ENCODE results near the gene CDC25A.

Gene CDC25A

GRCh38 chr3:48194446-48195071 lies 6.3 kb upstream of the CDC25A start:
- no peak for FAIRE-seq

- FAIRE-seq, result no peak
Measured at GRCh38 chr3:48190911-48191310, 2.7 kb upstream of the CDC25A start.

DNA sequence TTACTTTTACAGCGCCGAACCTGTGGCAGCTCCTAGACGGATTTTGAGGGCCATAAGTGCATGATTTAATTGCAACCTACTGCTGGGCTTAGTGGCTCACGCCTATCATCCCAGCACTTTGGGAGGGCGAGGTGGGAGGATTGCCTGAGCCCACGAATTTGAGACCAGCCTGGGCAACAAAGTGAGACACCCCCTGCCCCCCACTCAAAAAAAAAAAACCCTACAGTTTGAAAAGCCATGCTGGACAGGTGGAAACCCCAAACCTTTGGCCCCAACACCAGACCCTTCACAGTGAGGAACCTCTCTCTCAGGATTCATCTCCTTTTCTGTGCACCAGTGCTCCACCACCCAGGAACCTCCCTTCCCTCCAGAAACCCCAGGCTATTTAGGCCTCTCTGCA lies 1.1 kb upstream of the CDC25A start:
- FAIRE-seq, result no peak

GRCh38 chr3:48187579-48188265 lies 495 bp downstream of the CDC25A start:
- FAIRE-seq, result no peak

- no peak for FAIRE-seq
Measured at GRCh38 chr3:48187301-48187578, 977 bp downstream of the CDC25A start.

GRCh38 chr3:48186631-48187300 lies 1.5 kb downstream of the CDC25A start:
- no peak for FAIRE-seq

GRCh38 chr3:48185129-48185528 lies 3.1 kb downstream of the CDC25A start:
- FAIRE-seq, result no peak

DNA sequence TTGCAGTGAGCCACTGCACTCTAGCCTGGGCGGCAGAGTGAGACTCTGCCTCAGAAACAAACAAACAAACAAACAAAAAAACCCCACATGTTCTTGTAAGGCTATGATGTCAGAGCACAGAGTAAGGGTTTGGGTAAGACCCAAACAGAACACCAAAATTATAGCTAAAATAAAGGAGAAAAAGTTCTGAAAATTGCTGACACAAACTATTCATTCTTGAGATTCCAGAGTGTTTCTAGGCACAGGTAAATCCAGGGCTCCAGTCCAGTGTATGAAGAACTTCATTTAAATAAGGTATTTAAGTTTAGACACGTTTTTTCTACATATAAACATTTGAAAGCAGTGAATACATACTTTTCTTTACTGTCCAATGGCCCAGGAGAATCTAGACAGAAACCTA lies 3.9 kb downstream of the CDC25A start:
- FAIRE-seq, result no peak

GRCh38 chr3:48180531-48181253 lies 7.5 kb downstream of the CDC25A start:
- FAIRE-seq, result no peak

- no peak for FAIRE-seq
Measured at GRCh38 chr3:48180021-48180420, 8.2 kb downstream of the CDC25A start.

DNA sequence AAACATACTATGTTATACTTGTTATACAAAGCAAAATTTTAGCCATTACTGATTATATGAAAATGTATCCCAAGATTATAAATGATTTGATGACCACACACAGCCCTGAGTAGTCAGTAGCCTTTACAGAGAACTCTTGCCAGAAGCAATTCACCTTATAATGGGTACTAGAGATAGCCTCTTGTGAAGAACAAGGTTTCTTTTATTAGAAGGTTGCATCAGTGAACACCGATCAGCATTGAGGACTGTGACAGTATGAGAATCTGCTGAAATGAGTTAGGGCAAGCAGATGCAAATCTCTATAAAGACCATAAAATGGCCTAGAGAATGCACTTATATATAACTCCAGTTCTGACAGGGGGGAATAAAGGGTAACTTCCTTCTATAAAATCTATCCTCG lies 10.1 kb downstream of the CDC25A start:
- FAIRE-seq, result no peak

GRCh38 chr3:48157950-48158376 lies 30.3 kb downstream of the CDC25A start:
- FAIRE-seq, result no peak

DNA sequence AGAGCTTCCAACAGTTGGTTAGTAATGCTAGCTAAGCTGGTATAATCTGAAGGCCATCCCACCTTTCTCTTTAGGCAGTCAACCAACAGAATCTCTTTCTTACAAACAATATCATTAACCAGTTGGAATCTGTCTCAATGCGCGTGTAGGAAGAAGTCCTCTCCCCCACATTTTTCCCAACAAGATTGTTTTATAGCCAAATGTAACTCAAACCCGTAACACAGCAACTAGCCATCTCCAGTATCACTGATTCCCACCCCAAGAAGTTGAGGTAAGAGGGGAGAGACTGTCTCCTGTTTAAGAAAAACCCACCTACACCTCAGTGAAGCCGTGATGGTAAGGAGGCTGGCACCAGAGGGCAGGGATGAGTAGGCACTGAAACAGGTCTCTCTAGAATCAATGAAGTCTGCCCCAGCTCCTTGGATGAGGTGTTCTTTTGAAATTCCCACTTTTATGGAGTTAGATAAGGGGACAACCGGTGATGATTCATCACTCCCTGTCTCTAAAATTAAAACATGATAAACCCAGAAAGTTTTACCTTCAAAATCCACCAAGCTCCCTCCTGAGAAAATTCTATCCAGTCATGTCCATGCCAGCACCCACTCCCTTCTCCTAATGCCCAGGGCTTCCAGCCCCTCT lies 30.9 kb downstream of the CDC25A start:
- no peak for FAIRE-seq

- no peak for FAIRE-seq
Measured at GRCh38 chr3:48156163-48156562, 32.1 kb downstream of the CDC25A start.

- no peak for FAIRE-seq
Measured at GRCh38 chr3:48155122-48155521, 33.1 kb downstream of the CDC25A start.

DNA sequence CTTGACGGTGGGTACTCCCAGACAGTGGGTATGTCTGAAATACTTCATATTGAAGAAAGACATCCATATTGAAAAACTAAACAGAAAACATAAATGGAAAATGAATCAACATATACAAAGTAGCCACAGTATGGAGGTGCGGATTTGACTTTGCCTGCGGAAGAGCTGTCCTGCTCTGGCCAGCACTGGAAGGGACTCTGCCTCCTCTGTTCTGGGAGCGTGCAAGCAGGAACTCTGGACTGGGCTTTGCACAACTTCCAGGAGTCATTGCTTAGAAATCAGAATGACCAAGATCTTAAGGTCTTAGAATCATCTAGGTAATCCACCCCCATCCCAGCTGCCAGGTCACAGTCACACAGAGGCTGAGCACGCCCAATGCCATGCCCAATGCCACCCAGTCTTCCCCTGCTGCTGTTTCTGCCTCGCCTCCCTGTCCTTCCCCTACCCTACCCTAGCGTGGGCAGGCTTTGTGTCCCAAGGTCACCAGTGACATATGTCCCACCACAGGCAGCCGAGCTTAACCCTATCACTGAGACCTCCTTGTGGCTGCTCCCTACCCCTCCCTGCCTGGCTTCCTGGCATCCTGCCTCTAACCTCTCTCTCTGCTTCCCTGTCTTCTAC lies 36.3 kb downstream of the CDC25A start:
- no peak for FAIRE-seq

DNA sequence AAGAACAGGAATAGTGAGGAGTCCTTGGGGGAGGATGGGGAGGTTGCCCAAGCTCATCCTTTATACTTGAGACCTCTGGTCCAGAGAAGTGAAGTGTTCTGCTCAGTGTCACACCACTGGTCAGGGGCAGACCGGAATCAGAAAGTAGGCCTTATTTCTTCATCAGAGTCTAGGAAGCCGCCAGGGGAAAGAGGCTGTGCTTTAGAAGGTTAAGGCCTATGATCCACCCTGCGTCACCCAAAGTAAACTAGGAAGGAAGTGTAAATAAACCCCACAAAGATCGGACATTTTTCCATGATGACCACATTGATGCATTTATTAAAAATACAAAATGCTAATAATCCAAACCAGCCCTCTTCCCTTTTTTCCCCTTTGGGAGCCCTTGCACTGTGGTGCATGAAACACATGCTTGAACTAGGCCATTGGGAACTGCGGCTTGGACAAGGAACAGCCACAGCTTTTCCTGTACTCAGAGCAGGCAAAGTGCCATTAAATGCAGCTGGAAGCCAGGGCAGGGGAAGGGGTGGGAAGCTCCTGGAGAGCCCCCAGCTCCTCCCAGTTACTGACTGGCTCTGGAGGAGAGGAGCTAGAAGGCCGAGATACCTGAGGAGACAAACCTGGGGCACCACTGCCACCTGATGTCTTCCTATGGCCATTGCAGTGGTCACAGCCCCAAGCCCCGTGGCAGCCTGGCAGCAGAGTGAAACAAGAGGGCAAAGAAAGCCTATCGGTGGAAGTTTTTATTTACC lies 37.0 kb downstream of the CDC25A start:
- FAIRE-seq, result no peak

DNA sequence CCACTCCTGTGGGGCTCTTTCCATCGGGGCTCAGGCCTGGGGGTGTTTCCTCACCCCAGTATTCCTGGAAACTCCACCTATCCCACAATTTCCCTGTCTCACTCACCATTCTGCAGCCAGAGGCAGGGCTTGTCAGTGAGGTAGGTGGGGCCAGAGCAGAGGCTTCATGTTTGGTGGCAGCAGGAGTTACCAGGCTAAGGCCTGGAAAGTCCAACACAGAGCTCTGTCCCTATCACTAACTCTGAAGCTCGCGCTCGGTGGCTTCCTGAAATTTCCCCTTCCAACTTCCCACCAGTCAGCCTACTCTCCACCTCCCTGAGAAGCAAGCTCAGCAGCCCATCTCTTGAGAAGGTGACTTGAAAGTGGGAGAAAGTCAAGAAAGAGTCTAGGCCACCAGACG lies 44.2 kb downstream of the CDC25A start:
- FAIRE-seq, result no peak

DNA sequence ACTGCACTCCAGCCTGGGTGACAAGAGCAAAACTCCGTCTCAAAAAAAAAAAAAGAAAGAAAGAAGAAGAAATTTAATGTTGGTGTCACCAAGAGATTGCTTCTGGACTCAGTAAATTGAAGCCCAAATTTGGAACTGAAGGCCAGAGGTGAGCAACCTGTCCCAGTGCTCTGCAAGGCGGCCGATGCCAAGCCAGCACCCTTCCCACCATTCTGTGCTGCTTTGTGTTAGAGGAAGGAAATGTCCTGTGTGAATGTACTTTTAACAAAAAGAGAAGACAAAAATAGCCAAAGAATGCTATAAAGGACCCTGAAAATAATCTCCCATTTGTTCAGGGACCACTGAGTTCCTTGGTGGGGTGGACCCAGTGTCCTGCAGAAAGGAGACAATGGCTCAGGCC lies 44.6 kb downstream of the CDC25A start:
- FAIRE-seq, result no peak

DNA sequence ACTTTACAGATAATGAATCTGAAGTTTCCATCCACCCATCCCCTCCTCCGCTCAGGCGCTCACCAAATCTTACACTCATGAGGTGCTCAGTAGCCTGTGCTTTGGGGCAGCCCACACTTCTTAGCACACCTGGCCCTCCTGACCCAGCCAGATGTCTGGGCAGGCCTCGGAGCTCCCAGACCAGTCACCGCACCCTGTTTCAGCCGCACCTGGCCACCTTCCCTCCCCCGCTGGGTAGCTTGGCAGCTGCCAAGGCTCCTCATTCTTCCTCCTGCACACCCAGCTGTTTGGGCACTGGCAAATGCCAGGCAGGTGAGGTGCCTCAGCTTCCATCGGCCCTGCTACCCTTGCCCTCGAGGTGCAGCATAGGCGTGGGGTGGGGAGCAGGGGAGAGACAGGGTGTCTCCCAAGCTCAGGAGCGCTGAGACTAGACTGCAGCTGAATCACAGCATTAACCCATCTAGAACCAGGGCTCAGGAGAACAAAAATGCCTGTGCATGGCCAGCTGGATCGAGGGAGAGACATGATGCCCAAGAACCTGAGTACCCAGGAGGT lies 45.8 kb downstream of the CDC25A start:
- FAIRE-seq, result no peak

DNA sequence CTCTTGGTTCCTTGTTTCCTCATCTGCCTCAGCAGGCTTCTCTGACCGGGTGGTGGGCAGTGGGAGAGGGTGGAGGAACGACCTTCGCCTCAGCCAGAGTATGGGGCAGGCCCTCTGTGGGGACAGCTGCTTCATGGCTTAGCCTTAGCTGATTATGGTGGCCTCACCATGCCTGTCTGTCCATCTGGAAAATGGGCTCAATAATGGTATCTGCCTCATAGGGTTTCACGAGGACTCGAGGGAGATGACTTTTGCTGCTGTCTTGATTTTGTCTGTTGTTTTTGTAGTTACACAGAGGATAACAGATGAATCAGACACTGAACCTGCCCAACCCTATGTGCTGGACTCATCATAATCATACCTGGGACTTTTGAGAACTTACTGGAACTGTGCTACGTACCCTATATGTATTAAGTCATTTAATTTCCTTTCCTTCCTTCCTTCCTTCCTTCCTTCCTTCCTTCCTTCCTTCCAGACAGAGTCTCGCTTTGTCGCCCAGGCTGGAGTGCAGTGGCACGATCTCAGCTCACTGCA lies 46.5 kb downstream of the CDC25A start:
- FAIRE-seq, result no peak

Data from endometrium (tissue), 2 donors.